H1 (cell line): ENCODE results near the gene CDC42BPB.

ENCODE experiments used
- CHD2 ChIP-seq: IDR thresholded peaks from 2 replicates; pipeline ENCODE4 v1.6.1; 2012; ENCODE audit warnings: low read length, improper control_type of control experiment
- CTCF ChIP-seq, 3 experiments: IDR thresholded peaks; 1 replicate in 2 of 3; 2 replicates in 1 of 3; pipeline versions ENCODE4 v1.5.1 to v1.6.1; 2011; ENCODE audit warnings: low read length in 3 of 3, mild to moderate bottlenecking in 3 of 3, inconsistent platforms in 2 of 3, low read depth in 1 of 3, moderate library complexity in 1 of 3; ENCODE audit not compliant: insufficient read depth in 1 of 3; ENCODE audit errors: control extremely low read depth in 1 of 3
- EGR1 ChIP-seq: IDR thresholded peaks from 2 replicates; pipeline ENCODE4 v1.6.1; 2011; ENCODE audit warnings: low read depth, low read length, borderline replicate concordance
- EZH2 ChIP-seq: fragments of 200-600 bp; sonication (generic); IDR thresholded peaks from 2 replicates; pipeline ENCODE4 v1.7.1; 2012; ENCODE audit warnings: low read depth, mild to moderate bottlenecking, moderate library complexity, low read length, inconsistent platforms; ENCODE audit not compliant: severe bottlenecking
- MAFK ChIP-seq: IDR thresholded peaks from 2 replicates; pipeline ENCODE4 v1.6.1; 2012; ENCODE audit warnings: low read depth, mild to moderate bottlenecking, improper control_type of control experiment, low read length
- SRF ChIP-seq: IDR thresholded peaks from 2 replicates; pipeline ENCODE4 v1.6.1; 2011; ENCODE audit warnings: mild to moderate bottlenecking, low read depth, low read length, moderate library complexity
- TAF1 ChIP-seq: IDR thresholded peaks from 2 replicates; pipeline ENCODE4 v1.6.1; 2011; ENCODE audit warnings: mild to moderate bottlenecking, low read depth, low read length

- TF ChIP-seq EZH2 (no peak), CHD2 (no peak), SRF (no peak), CTCF (IDR thresholded peaks at IDR 0.05; ENCODE audit: control extremely low read depth in 1 of 3, insufficient read depth in 1 of 3, low read depth in 1 of 3, low read length in 3 of 3) (no peak), MAFK (no peak), EGR1 (no peak), TAF1 (no peak)
Measured at GRCh38 chr14:102948698-102949061, 108.7 kb downstream of the CDC42BPB start.
